OCI-LY7 (cell line): ENCODE data around the gene ARHGAP24. TPM values are rescaled to one million over a fixed set of nuclear protein-coding genes. Genes with fewer than 3 reads are reported as not detected.

Experiments used
- BruUV-seq: library from RNA; stranded (reverse); fragments of 400-500 nt; replicated peaks from 2 replicates; lab custom pipeline; 2021; lab: Mats Ljungman, UMichigan
- CTCF ChIA-PET: fragments of 300-600 bp; sonication (Branson Sonifier 250); formaldehyde crosslinking; loops from one replicate; lab custom pipeline; 2022; ENCODE audit warnings: antibody characterized with exemption; ENCODE audit not compliant: unreplicated experiment; lab: Charles Lee
- POLR2A ChIA-PET: fragments of 300-600 bp; sonication (Branson Sonifier 250); formaldehyde crosslinking; loops from one replicate; lab custom pipeline; 2022; ENCODE audit warnings: antibody characterized with exemption; lab: Charles Lee
- DNase-seq: peaks from one replicate; pipeline ENCODE4 v3.0.0-alpha.2; 2015; ENCODE audit warnings: low spot score
- H2AFZ ChIP-seq: fragments of 200-600 bp; sonication (generic), shearing (Covaris generic); 2 replicates; pipeline ENCODE4 v1.6.1; 2014; ENCODE audit warnings: mild to moderate bottlenecking, antibody characterized with exemption, low read length, moderate library complexity
- H3K27ac ChIP-seq: fragments of 200-600 bp; sonication (generic); 2 replicates; pipeline ENCODE4 v1.5.1; 2014; ENCODE audit warnings: mixed run types, low read depth, mild to moderate bottlenecking, moderate library complexity, low read length, inconsistent platforms; ENCODE audit not compliant: poor library complexity, severe bottlenecking
- H3K36me3 ChIP-seq: fragments of 200-600 bp; sonication (generic); 2 replicates; pipeline ENCODE4 v1.6.1; 2014; ENCODE audit warnings: mild to moderate bottlenecking, antibody characterized with exemption, low read length, moderate library complexity, mixed read lengths; ENCODE audit not compliant: insufficient read depth
- H3K4me1 ChIP-seq: fragments of 200-600 bp; sonication (generic); 2 replicates; pipeline ENCODE4 v1.5.1; 2014; ENCODE audit warnings: mild to moderate bottlenecking, low read length; ENCODE audit not compliant: insufficient read depth, poor library complexity, severe bottlenecking
- H3K4me2 ChIP-seq: fragments of 200-600 bp; sonication (generic); 2 replicates; pipeline ENCODE4 v1.6.1; 2014; ENCODE audit warnings: mild to moderate bottlenecking, low read length
- H3K4me3 ChIP-seq: fragments of 200-600 bp; sonication (generic); 2 replicates; pipeline ENCODE4 v1.5.1; 2014; ENCODE audit warnings: mild to moderate bottlenecking, low read depth, low read length; ENCODE audit not compliant: poor library complexity, severe bottlenecking
- H3K79me2 ChIP-seq: fragments of 200-600 bp; sonication (generic); 2 replicates; pipeline ENCODE4 v1.6.1; 2016; ENCODE audit warnings: low read depth, mild to moderate bottlenecking, low read length, moderate library complexity, mixed read lengths; ENCODE audit not compliant: insufficient read depth
- H3K9me2 ChIP-seq: fragments of 200-600 bp; sonication (generic); 2 replicates; pipeline ENCODE4 v1.6.1; 2016; ENCODE audit warnings: mild to moderate bottlenecking, low read length, mixed read lengths; ENCODE audit not compliant: insufficient read depth
- H3K9me3 ChIP-seq: fragments of 200-600 bp; sonication (generic); 2 replicates; pipeline ENCODE4 v1.6.1; 2014; ENCODE audit warnings: mild to moderate bottlenecking, mixed run types, low read length, mixed read lengths
- H4K20me1 ChIP-seq: fragments of 200-600 bp; sonication (generic); 2 replicates; pipeline ENCODE4 v1.6.1; 2014; ENCODE audit warnings: mild to moderate bottlenecking, antibody characterized with exemption, low read length, moderate library complexity, mixed read lengths; ENCODE audit not compliant: insufficient read depth
- EZH2phosphoT487 ChIP-seq: fragments of 200-600 bp; sonication (generic); IDR thresholded peaks from 2 replicates; pipeline ENCODE4 v1.6.1; 2018; ENCODE audit warnings: low read depth, borderline replicate concordance, mild to moderate bottlenecking, mixed run types, antibody characterized with exemption, low read length, moderate library complexity, mixed read lengths
- intact Hi-C: fragments of 100-400 bp; cut with micrococcal nuclease; formaldehyde crosslinking; loops from one replicate; pipeline ENCODE4 v1.10.0; 2022; ENCODE audit not compliant: unreplicated experiment
- total RNA-seq, 2 experiments: library from RNA; depleted of rRNA in 1 of 2; stranded (reverse); fragments of >200 nt in 1 of 2; shearing (Covaris generic) in 1 of 2; gene quantifications; 2 replicates each; pipeline ENCODE4 v1.2.3, GENCODE V29; 2014 to 2022
- TF ChIP-seq, protein P1 (sequence below): fragments of 200-600 bp; sonication (generic); conservative IDR thresholded peaks from 2 replicates; pipeline ENCODE4 v1.5.1; 2014; ENCODE audit warnings: mild to moderate bottlenecking, antibody characterized with exemption, low read length, moderate library complexity, mixed read lengths

ARHGAP24 gene
- total RNA-seq, 2 experiments from 2014 or later, result 0.88 to 4.4 TPM

DNA sequence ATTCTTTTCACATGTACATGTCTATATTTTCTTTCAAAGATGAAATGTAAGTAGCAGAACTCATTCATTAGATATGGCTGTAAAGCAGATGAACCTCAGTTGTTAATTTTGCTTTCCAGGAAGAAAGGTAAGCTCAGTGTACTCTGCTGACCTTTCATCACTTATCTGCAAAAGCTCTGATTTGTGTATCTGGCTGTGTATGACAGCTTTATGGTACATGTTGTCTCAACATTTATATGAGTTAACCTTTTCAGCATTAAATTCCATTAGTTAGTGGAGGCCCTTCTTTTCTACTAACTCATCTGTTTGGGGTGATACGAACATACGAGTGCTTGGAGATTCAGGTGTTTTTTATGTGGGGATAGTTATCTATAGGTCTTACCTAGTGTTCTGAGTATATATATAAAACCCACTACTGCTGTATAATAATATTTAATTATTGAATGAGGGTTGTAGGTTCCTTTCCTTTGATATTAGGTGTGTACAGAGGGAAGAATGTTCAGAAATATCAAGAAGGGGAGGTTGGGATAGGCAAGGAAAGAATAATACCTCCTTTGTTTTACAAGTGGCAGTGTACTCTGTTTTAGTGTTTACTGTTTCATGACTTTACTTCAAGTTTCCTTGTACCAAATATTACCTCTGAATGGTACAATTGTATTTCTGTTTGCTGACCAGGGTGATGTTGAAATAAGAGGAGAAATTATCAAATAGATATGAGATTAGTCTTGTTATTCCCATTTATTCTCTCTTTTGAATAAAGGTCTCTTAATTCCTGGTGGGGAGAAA is 395.5 kb downstream of the ARHGAP24 start:
- TF ChIP-seq EZH2phosphoT487, result no peak
- TF ChIP-seq, protein P1, sequence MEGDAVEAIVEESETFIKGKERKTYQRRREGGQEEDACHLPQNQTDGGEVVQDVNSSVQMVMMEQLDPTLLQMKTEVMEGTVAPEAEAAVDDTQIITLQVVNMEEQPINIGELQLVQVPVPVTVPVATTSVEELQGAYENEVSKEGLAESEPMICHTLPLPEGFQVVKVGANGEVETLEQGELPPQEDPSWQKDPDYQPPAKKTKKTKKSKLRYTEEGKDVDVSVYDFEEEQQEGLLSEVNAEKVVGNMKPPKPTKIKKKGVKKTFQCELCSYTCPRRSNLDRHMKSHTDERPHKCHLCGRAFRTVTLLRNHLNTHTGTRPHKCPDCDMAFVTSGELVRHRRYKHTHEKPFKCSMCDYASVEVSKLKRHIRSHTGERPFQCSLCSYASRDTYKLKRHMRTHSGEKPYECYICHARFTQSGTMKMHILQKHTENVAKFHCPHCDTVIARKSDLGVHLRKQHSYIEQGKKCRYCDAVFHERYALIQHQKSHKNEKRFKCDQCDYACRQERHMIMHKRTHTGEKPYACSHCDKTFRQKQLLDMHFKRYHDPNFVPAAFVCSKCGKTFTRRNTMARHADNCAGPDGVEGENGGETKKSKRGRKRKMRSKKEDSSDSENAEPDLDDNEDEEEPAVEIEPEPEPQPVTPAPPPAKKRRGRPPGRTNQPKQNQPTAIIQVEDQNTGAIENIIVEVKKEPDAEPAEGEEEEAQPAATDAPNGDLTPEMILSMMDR, result no peak
- Histone ChIP-seq H3K4me3 (no peak overlapping the region), H2AFZ (no peak overlapping the region), H3K9me3 (no peaks in the 10 kb centered on the region), H3K4me1 (no peaks in the 10 kb centered on the region), H3K79me2 (no peaks in the 10 kb centered on the region), H3K4me2 (no peak overlapping the region), H4K20me1 (no peaks in the 10 kb centered on the region), H3K27ac (no peak overlapping the region), H3K36me3 (no peaks in the 10 kb centered on the region), H3K9me2 (no peaks in the 10 kb centered on the region)
- intact Hi-C loops, result no loop called here
- no TSS peak for BruUV-seq
- ChIA-PET POLR2A (interaction anchor here (1.0 kb wide), 1 partner anchor 72 kb away, joined by 3 read pairs; no protein-coding TSS in a partner anchor), CTCF (no interaction called here)
- DNase-seq, result no peak

DNA sequence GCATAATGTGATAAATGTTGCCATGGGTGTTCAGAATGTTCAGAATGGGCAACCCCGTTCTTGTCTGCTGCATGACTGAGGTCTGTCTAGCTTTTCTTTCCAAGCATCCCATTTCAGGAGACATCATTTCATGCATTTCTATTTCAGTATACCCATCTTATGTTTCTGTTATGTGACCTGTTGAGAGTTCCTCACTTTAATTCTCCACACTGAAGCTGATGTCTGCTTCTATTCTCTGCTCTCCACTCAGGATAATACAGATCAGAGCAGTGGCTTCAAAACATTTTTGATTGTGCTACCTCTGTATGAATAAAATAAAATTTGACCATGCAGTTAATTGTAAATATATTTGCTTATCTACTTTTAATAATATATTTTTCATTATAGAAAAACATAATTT is 398.6 kb downstream of the ARHGAP24 start:
- H3K4me3 ChIP-seq, result no peak overlapping the region
- no peaks in the 10 kb centered on the region for H3K36me3 ChIP-seq
- no peaks in the 10 kb centered on the region for H3K9me3 ChIP-seq
- no peak overlapping the region for H3K27ac ChIP-seq
- DNase-seq, result no peak
- H2AFZ ChIP-seq, result no peak overlapping the region
- H3K79me2 ChIP-seq, result no peaks in the 10 kb centered on the region
- intact Hi-C loops, result no loop called here
- POLR2A ChIA-PET, result interaction anchor here (0.5 to 1.0 kb wide), 3 partner anchors 15 to 630 kb away, joined by 3 read pairs; no protein-coding TSS in a partner anchor
- no peak overlapping the region for H3K4me2 ChIP-seq
- TF ChIP-seq, protein P1, result no peak
- no peak for TF ChIP-seq EZH2phosphoT487
- H4K20me1 ChIP-seq, result no peaks in the 10 kb centered on the region
- CTCF ChIA-PET, result no interaction called here
- BruUV-seq, result no TSS peak
- no peaks in the 10 kb centered on the region for H3K4me1 ChIP-seq
- no peaks in the 10 kb centered on the region for H3K9me2 ChIP-seq

DNA sequence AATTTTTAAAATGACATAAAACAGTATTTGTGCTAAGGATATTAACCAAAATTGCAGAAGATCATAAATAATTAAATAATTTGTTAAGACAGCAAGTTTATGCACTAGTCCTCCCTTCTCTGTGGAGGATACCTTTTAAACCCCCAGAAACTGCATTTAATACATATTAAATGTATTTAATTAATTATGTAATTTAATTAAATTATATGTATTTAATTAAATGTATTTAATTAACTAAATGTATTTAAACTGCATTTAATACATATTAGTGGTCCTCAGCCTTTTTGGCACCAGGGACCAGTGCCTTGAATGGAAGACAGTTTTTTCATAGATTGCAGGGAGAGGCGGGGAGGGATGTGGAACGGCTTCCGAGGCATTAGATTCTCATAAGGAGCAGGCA is 404.6 kb downstream of the ARHGAP24 start:
- POLR2A ChIA-PET, result no interaction called here
- H3K4me1 ChIP-seq, result no peaks in the 10 kb centered on the region
- H3K79me2 ChIP-seq, result no peaks in the 10 kb centered on the region
- DNase-seq, result no peak
- no peaks in the 10 kb centered on the region for H3K9me2 ChIP-seq
- intact Hi-C loops, result no loop called here
- no peaks in the 10 kb centered on the region for H3K36me3 ChIP-seq
- no peaks in the 10 kb centered on the region for H4K20me1 ChIP-seq
- BruUV-seq, result no TSS peak
- no peak overlapping the region for H2AFZ ChIP-seq
- TF ChIP-seq EZH2phosphoT487, result no peak
- TF ChIP-seq, protein P1, result no peak
- no peak overlapping the region for H3K4me3 ChIP-seq
- no peak overlapping the region for H3K27ac ChIP-seq
- CTCF ChIA-PET, result no interaction called here
- no peak overlapping the region for H3K4me2 ChIP-seq
- no peaks in the 10 kb centered on the region for H3K9me3 ChIP-seq
